ENCODE results near the gene AMBRA1.

- TF ChIP-seq POLR2A (IDR thresholded peaks at IDR 0.05; ENCODE audit: low read depth, low read length) (no peak), FOS (IDR thresholded peaks at IDR 0.05; ENCODE audit: borderline replicate concordance, insufficient read depth, low read length) (no peak), CTCF (IDR thresholded peaks at IDR 0.05; ENCODE audit: extremely low read depth in 1 of 2, insufficient read depth in 1 of 2, low read depth in 1 of 2, low read length in 2 of 2) (no peak), EZH2 (IDR thresholded peaks at IDR 0.05; ENCODE audit: borderline replicate concordance, low read depth, low read length, severe bottlenecking) (no peak)
- TF ChIP-seq, protein P1, sequence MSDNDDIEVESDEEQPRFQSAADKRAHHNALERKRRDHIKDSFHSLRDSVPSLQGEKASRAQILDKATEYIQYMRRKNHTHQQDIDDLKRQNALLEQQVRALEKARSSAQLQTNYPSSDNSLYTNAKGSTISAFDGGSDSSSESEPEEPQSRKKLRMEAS (IDR thresholded peaks at IDR 0.05; ENCODE audit: insufficient read depth, insufficient read length) = no peak
Observed at GRCh38 chr11:46557684-46558151, 36.1 kb downstream of the AMBRA1 start.
